GM12878 (cell line): ENCODE data around the gene AKT1. TPM values are rescaled to one million over a fixed set of nuclear protein-coding genes. Genes with fewer than 3 reads are reported as not detected.
A peak's percentile ranks its signal among the peaks of the same experiment; 100 is the strongest.

ENCODE experiments used
- ATAC-seq: fragments of 200-7000 bp; cut with Tn5 transposase; 3 replicates; pipeline ENCODE4 v1.9.1; 2020; ENCODE audit warnings: mild to moderate bottlenecking, moderate library complexity
- BruUV-seq: library from RNA; stranded (reverse); fragments of 400-500 nt; replicated peaks from 2 replicates; lab custom pipeline; 2021; lab: Mats Ljungman, UMichigan
- CTCF ChIA-PET: fragments of 300-600 bp; sonication (Branson Sonifier 250); formaldehyde crosslinking; extraction: SDS; loops from one replicate; lab custom pipeline; 2021; ENCODE audit warnings: inconsistent platforms; lab: Yijun Ruan, JAX
- POLR2A ChIA-PET: fragments of 350-600 bp; formaldehyde crosslinking; extraction: SDS; loops from one replicate; lab custom pipeline; 2021; ENCODE audit warnings: inconsistent platforms; lab: Charles Lee
- RAD21 ChIA-PET: fragments of 300-600 bp; sonication (Branson Sonifier 250); formaldehyde crosslinking; loops from one replicate; lab custom pipeline; 2023; ENCODE audit warnings: antibody characterized with exemption; ENCODE audit not compliant: unreplicated experiment; lab: Charles Lee
- SMC1A ChIA-PET: fragments of 300-600 bp; sonication (Branson Sonifier 250); formaldehyde crosslinking; loops from one replicate; lab custom pipeline; 2023; ENCODE audit not compliant: unreplicated experiment, uncharacterized antibody; lab: Charles Lee
- DNase-seq: peaks from one replicate; pipeline ENCODE4 v3.0.0-alpha.2; 2011; ENCODE audit warnings: low read depth, low spot score
- FAIRE-seq: peaks from 3 replicates; lab custom pipeline; 2011; peaks lifted over from hg19 to GRCh38; lab: Jason Lieb, UNC
- H2AFZ ChIP-seq: 2 replicates; pipeline ENCODE4 v1.6.0; 2011; ENCODE audit warnings: low read depth, low read length, control low read depth; ENCODE audit not compliant: control insufficient read depth
- H3K27ac ChIP-seq: 2 replicates; pipeline ENCODE4 v1.5.1; 2011; ENCODE audit warnings: control low read depth; ENCODE audit not compliant: control insufficient read depth, insufficient read depth
- H3K27me3 ChIP-seq, 2 experiments: replicated peaks in 1 of 2; 2 replicates each; pipeline versions ENCODE4 v1.6.0 to v1.6.1; 2011; ENCODE audit warnings: low read length in 1 of 2; ENCODE audit not compliant: control insufficient read depth in 2 of 2, insufficient read depth in 2 of 2
- H3K36me3 ChIP-seq, 2 experiments: 2 replicates each; pipeline ENCODE4 v1.5.1; 2011; ENCODE audit warnings: low read length in 1 of 2; ENCODE audit not compliant: control insufficient read depth in 2 of 2, insufficient read depth in 2 of 2
- H3K4me1 ChIP-seq: 2 replicates; pipeline ENCODE4 v1.6.1; 2011; ENCODE audit warnings: mild to moderate bottlenecking, low read length, moderate library complexity, mixed read lengths; ENCODE audit not compliant: control insufficient read depth, insufficient read depth
- H3K4me2 ChIP-seq: 2 replicates; pipeline ENCODE4 v1.6.0; 2011; ENCODE audit warnings: control low read depth; ENCODE audit not compliant: control insufficient read depth, insufficient read depth
- H3K4me3 ChIP-seq: fragments of 200-600 bp; sonication (generic); 2 replicates; pipeline ENCODE4 v1.5.1; 2016
- H3K79me2 ChIP-seq: 2 replicates; pipeline ENCODE4 v1.6.0; 2011; ENCODE audit warnings: low read length; ENCODE audit not compliant: control insufficient read depth, insufficient read depth
- H3K9ac ChIP-seq: 2 replicates; pipeline ENCODE4 v1.8.0; 2011; ENCODE audit warnings: low read length, control low read depth, mixed read lengths; ENCODE audit not compliant: control insufficient read depth, insufficient read depth
- H3K9me3 ChIP-seq: replicated peaks from 3 replicates; pipeline ENCODE4 v1.5.1; 2011; ENCODE audit warnings: mild to moderate bottlenecking, low read length; ENCODE audit not compliant: control insufficient read depth, insufficient read depth
- H4K20me1 ChIP-seq: 2 replicates; pipeline ENCODE4 v1.6.0; 2011; ENCODE audit not compliant: control insufficient read depth, insufficient read depth
- BHLHE40 ChIP-seq, 2 experiments: fragments of 450-650 bp in 1 of 2; IDR thresholded peaks; 2 replicates each; pipeline ENCODE4 v1.6.1; 2011 to 2017; ENCODE audit warnings: low read depth in 2 of 2, borderline replicate concordance in 1 of 2, improper control_type of control experiment in 1 of 2, low read length in 1 of 2, mild to moderate bottlenecking in 1 of 2
- CHD4 ChIP-seq: fragments of 200-600 bp; sonication (generic); IDR thresholded peaks from 2 replicates; pipeline ENCODE4 v1.6.1; 2016; ENCODE audit warnings: mild to moderate bottlenecking
- FOXM1 ChIP-seq: IDR thresholded peaks from 2 replicates; pipeline ENCODE4 v1.6.1; 2012; ENCODE audit warnings: low read depth, mild to moderate bottlenecking, inconsistent platforms, low read length, moderate library complexity
- KAT2A ChIP-seq: conservative IDR thresholded peaks from 2 replicates; pipeline ENCODE4 v1.6.1; 2011; ENCODE audit warnings: low read depth, low read length; ENCODE audit not compliant: control insufficient read depth
- PAX5 ChIP-seq: IDR thresholded peaks from 2 replicates; pipeline ENCODE4 v1.6.1; 2011; ENCODE audit warnings: low read depth, low read length, borderline replicate concordance
- RB1 ChIP-seq: fragments of 450-650 bp; formaldehyde crosslinking; IDR thresholded peaks from 2 replicates; pipeline ENCODE4 v1.6.1; 2017; ENCODE audit warnings: mild to moderate bottlenecking, borderline replicate concordance
- SMAD5 ChIP-seq: IDR thresholded peaks from 2 replicates; pipeline ENCODE4 v1.6.1; 2016; ENCODE audit warnings: antibody characterized with exemption, low read depth
- TBL1XR1 ChIP-seq: IDR thresholded peaks from 2 replicates; pipeline ENCODE4 v1.6.1; 2012; ENCODE audit warnings: low read depth, low read length, improper control_type of control experiment
- WGBS: methylation state at CpG from one replicate; pipeline ENCODE4 v1.1.6; 2016; ENCODE audit warnings: low lambda C conversion rate; ENCODE audit not compliant: insufficient replicate concordance, insufficient coverage; ENCODE audit errors: missing lambda C conversion rate; 5-methylcytosine and 5-hydroxymethylcytosine counted together
- in situ Hi-C: fragments of 300-500 bp; cut with MboI; formaldehyde crosslinking; loops from 9 replicates; pipeline ENCODE4 v1.14.3; 2018; ENCODE audit warnings: mixed read lengths
- intact Hi-C: fragments of 100-400 bp; cut with micrococcal nuclease; formaldehyde crosslinking; loops from one replicate; pipeline ENCODE4 v1.14.2; 2022; ENCODE audit not compliant: unreplicated experiment
- polyA plus RNA-seq, 11 experiments: library from polyadenylated mRNA; depleted of rRNA in 4 of 11; unstranded in 6 of 11; stranded (reverse) in 5 of 11; fragments of >200 nt; fragmentation: Nextera tagmentation in 4 of 11; fragmentation: Illumina TruSeq in 1 of 11; extraction: Ambion mirVana in 4 of 11; extraction: Trizol in 1 of 11; gene quantifications; 1 replicate in 1 of 11; 2 replicates in 10 of 11; pipeline versions ENCODE4 v1.2.1 to v1.2.3, GENCODE V29; 2011 to 2016; ENCODE audit warnings: inconsistent platforms in 2 of 11, missing spikeins in 2 of 11, low read depth in 1 of 11
- total RNA-seq, 4 experiments: library from RNA; depleted of rRNA in 3 of 4; stranded (reverse); fragments of >200 nt in 3 of 4; fragmentation: Illumina TruSeq in 1 of 4; extraction: Trizol in 1 of 4; gene quantifications; 2 replicates each; pipeline versions ENCODE4 v1.2.1 to v1.2.3, GENCODE V29; 2013 to 2021
- TF ChIP-seq, protein P1 (sequence below): fragments of 450-650 bp; IDR thresholded peaks from 2 replicates; pipeline ENCODE4 v1.6.1; 2017; ENCODE audit warnings: low read depth, mild to moderate bottlenecking, moderate library complexity
- TF ChIP-seq, protein P2 (sequence below): fragments of 450-650 bp; IDR thresholded peaks from 2 replicates; pipeline ENCODE4 v1.6.1; 2016; ENCODE audit warnings: mild to moderate bottlenecking, moderate library complexity, borderline replicate concordance
- TF ChIP-seq, protein P3 (sequence below): fragments of 450-650 bp; IDR thresholded peaks from 2 replicates; pipeline ENCODE4 v1.6.1; 2016; ENCODE audit warnings: mild to moderate bottlenecking

Gene AKT1
- total and polyA plus RNA-seq, 10 of the 15 experiments (the other 5 are each of a cell fraction or from before 2014, with no cell fraction given): 0.63 to 110 (median 58.9) TPM

DNA sequence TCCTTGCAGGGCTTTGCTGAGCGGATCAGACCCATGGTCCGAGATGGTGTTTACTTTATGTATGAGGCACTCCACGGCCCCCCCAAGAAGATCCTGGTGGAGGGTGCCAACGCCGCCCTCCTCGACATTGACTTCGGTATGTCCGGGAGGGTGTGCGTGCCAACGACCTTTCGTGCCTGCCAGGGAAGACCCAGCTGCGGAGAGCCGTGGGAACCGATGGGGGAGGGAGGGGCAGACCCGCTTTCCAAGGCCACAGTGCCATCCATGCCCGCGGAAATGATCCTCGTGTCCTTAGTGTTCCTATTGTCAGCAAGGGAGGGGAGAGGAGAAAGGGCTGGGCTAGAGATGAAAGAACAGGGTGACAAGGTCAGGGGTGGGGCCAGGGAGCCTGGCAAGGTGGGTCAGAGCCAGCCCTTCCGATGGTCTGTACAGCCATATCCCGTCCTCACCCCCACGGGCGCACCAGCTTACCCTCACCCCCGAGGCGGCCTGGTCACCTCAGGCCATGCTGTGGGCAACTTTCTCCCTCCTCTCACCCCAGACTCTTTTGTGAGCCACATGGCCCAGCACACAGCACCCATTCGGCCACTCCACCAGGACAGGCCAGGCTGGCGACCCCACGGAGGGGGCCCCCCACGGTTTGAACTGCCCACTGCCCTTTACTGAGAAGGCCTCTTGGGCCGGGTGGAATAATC is 54.3 kb downstream of the AKT1 start:
- WGBS: 52% methylated on average over 26 of the region's 29 CpGs
- SMC1A ChIA-PET: no interaction called here
- POLR2A ChIA-PET: no interaction called here

More for the DNA sequence above, 54.3 kb downstream of the AKT1 start:
- H4K20me1 ChIP-seq: no peaks in the 10 kb centered on the region
- in situ Hi-C loops (no loop called here), intact Hi-C loops (no loop called here)
- DNase-seq (no peak), ATAC-seq (peak; percentile 10; the same call in 1 of the 3 replicates), FAIRE-seq (no peak)
- no peaks in the 10 kb centered on the region; a peak in 2 of 4 replicates for H3K27me3 ChIP-seq
- H3K4me2 ChIP-seq: no peak overlapping the region
- no peaks in the 10 kb centered on the region for H3K36me3 ChIP-seq
- no peak overlapping the region for H3K4me3 ChIP-seq
- H3K79me2 ChIP-seq: no peaks in the 10 kb centered on the region
- H2AFZ ChIP-seq: no peak overlapping the region
- H3K27ac ChIP-seq: no peak overlapping the region
- no TSS peak for BruUV-seq
- ChIA-PET RAD21 (interaction anchor here (1.7 kb wide), 1 partner anchor 12 kb away, joined by 6 read pairs; the partner anchor contains the start of gene SIVA1), CTCF (no interaction called here)
- peaks cover 10% of the 10 kb centered on the region for H3K4me1 ChIP-seq
- TF ChIP-seq KAT2A (no peak), SMAD5 (no peak), PAX5 (no peak), RB1 (no peak), CHD4 (no peak), BHLHE40 (IDR thresholded peaks at IDR 0.05; ENCODE audit: borderline replicate concordance in 1 of 2, low read depth in 2 of 2, low read length in 1 of 2) (no peak), FOXM1 (no peak), TBL1XR1 (no peak)
- TF ChIP-seq, protein P1, sequence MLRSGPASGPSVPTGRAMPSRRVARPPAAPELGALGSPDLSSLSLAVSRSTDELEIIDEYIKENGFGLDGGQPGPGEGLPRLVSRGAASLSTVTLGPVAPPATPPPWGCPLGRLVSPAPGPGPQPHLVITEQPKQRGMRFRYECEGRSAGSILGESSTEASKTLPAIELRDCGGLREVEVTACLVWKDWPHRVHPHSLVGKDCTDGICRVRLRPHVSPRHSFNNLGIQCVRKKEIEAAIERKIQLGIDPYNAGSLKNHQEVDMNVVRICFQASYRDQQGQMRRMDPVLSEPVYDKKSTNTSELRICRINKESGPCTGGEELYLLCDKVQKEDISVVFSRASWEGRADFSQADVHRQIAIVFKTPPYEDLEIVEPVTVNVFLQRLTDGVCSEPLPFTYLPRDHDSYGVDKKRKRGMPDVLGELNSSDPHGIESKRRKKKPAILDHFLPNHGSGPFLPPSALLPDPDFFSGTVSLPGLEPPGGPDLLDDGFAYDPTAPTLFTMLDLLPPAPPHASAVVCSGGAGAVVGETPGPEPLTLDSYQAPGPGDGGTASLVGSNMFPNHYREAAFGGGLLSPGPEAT: no peak
- TF ChIP-seq, protein P2, sequence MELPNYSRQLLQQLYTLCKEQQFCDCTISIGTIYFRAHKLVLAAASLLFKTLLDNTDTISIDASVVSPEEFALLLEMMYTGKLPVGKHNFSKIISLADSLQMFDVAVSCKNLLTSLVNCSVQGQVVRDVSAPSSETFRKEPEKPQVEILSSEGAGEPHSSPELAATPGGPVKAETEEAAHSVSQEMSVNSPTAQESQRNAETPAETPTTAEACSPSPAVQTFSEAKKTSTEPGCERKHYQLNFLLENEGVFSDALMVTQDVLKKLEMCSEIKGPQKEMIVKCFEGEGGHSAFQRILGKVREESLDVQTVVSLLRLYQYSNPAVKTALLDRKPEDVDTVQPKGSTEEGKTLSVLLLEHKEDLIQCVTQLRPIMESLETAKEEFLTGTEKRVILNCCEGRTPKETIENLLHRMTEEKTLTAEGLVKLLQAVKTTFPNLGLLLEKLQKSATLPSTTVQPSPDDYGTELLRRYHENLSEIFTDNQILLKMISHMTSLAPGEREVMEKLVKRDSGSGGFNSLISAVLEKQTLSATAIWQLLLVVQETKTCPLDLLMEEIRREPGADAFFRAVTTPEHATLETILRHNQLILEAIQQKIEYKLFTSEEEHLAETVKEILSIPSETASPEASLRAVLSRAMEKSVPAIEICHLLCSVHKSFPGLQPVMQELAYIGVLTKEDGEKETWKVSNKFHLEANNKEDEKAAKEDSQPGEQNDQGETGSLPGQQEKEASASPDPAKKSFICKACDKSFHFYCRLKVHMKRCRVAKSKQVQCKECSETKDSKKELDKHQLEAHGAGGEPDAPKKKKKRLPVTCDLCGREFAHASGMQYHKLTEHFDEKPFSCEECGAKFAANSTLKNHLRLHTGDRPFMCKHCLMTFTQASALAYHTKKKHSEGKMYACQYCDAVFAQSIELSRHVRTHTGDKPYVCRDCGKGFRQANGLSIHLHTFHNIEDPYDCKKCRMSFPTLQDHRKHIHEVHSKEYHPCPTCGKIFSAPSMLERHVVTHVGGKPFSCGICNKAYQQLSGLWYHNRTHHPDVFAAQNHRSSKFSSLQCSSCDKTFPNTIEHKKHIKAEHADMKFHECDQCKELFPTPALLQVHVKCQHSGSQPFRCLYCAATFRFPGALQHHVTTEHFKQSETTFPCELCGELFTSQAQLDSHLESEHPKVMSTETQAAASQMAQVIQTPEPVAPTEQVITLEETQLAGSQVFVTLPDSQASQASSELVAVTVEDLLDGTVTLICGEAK: no peak
- TF ChIP-seq, protein P3, sequence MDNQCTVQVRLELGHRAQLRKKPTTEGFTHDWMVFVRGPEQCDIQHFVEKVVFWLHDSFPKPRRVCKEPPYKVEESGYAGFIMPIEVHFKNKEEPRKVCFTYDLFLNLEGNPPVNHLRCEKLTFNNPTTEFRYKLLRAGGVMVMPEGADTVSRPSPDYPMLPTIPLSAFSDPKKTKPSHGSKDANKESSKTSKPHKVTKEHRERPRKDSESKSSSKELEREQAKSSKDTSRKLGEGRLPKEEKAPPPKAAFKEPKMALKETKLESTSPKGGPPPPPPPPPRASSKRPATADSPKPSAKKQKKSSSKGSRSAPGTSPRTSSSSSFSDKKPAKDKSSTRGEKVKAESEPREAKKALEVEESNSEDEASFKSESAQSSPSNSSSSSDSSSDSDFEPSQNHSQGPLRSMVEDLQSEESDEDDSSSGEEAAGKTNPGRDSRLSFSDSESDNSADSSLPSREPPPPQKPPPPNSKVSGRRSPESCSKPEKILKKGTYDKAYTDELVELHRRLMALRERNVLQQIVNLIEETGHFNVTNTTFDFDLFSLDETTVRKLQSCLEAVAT: no peak
- H3K9me3 ChIP-seq: no peaks in the 10 kb centered on the region
- H3K9ac ChIP-seq: no peak overlapping the region
